Sigmoid colon (tissue), 7 donors: ENCODE results near the gene CEMP1. TPM values are rescaled to one million over a fixed set of nuclear protein-coding genes. Genes with fewer than 3 reads are reported as not detected.

Source experiments
- DNase-seq: peaks from one replicate; pipeline ENCODE4 v3.0.0-alpha.2; 2019
- H3K27ac ChIP-seq, 4 donors: fragments of 200-600 bp; sonication (generic); one replicate each; pipeline ENCODE4 v1.5.1; 2016 to 2019; ENCODE audit warnings: mild to moderate bottlenecking in 1 of 4
- H3K27me3 ChIP-seq, 3 donors: fragments of 200-600 bp; sonication (generic); one replicate each; pipeline ENCODE4 v1.5.1; 2019; ENCODE audit warnings: mild to moderate bottlenecking in 1 of 3
- H3K36me3 ChIP-seq, 4 donors: fragments of 200-600 bp; sonication (generic); one replicate each; pipeline ENCODE4 v1.5.1; 2016 to 2019
- H3K4me1 ChIP-seq, 4 donors: fragments of 200-600 bp; sonication (generic); one replicate each; pipeline ENCODE4 v1.5.1; 2017 to 2019
- H3K4me3 ChIP-seq, 4 donors: fragments of 200-600 bp; sonication (generic); one replicate each; pipeline ENCODE4 v1.5.1; 2017 to 2019; ENCODE audit warnings: mild to moderate bottlenecking in 2 of 4, moderate library complexity in 1 of 4
- H3K9me3 ChIP-seq, 4 donors: fragments of 200-600 bp in 3 of 4; sonication (generic) in 3 of 4; one replicate each; pipeline versions ENCODE4 v1.5.1 to v1.6.1; 2013 to 2019
- EP300 ChIP-seq, 4 donors: sonication (generic); formaldehyde crosslinking; IDR thresholded peaks; one replicate each; pipeline ENCODE4 v1.6.1; 2017; ENCODE audit warnings: antibody characterized with exemption in 4 of 4
- POLR2A ChIP-seq, 2 donors: fragments of 450-650 bp; IDR thresholded peaks; one replicate each; pipeline ENCODE4 v1.6.1; 2016; ENCODE audit warnings: antibody characterized with exemption in 2 of 2, mild to moderate bottlenecking in 2 of 2, moderate library complexity in 2 of 2
- POLR2AphosphoS5 ChIP-seq, 4 donors: sonication (generic); formaldehyde crosslinking; IDR thresholded peaks; one replicate each; pipeline ENCODE4 v1.6.1; 2017; ENCODE audit warnings: antibody characterized with exemption in 4 of 4
- WGBS, 2 donors: extraction: QIAGEN DNeasy Blood & Tissue Kit; methylation state at CpG; one replicate each; pipeline ENCODE4 v1.1.7; 2013; 5-methylcytosine and 5-hydroxymethylcytosine counted together
- intact Hi-C: fragments of 100-400 bp; cut with DNase I; formaldehyde crosslinking; loops from one replicate; pipeline ENCODE4 v1.15.1; 2023
- polyA plus RNA-seq, 3 donors: library from polyadenylated mRNA; stranded (reverse); fragments of 200-250 nt; gene quantifications; one replicate each; pipeline ENCODE4 v1.2.3, GENCODE V29; 2013
- total RNA-seq, 4 donors: library from RNA; depleted of rRNA; stranded (reverse); fragments of >200 nt; gene quantifications; one replicate each; pipeline ENCODE4 v1.1.0, GENCODE V29; 2016
- TF ChIP-seq, protein P1 (sequence below), 4 experiments: fragments of 450-650 bp in 3 of 4; fragments of 200-600 bp in 1 of 4; IDR thresholded peaks; one replicate each; pipeline ENCODE4 v1.5.1; 2016 to 2019; ENCODE audit warnings: antibody characterized with exemption in 4 of 4, mild to moderate bottlenecking in 3 of 4, moderate library complexity in 2 of 4
- donor health status: healthy with polysubstance abuse.
- donor health status: Bipolar disorder and iron deficiency.
- donor health status: healthy.

Gene CEMP1
- total and polyA plus RNA-seq, 7 donors, result 0.90 to 1.2 TPM; not detected in 5

- Histone ChIP-seq H3K4me1 (peaks cover 0 to 37% (median 15%) of the 10 kb centered on the region in 4 donors), H3K4me3 (peak overlapping the region; percentile 69 to 80 (median 72)), H3K9me3 (no peaks in the 10 kb centered on the region), H3K27ac (peak overlapping the region; percentile 97 to 98 (median 98)), H3K27me3 (no peaks in the 10 kb centered on the region), H3K36me3 (peaks cover 0 to 21% (median 15%) of the 10 kb centered on the region in 4 donors)
- intact Hi-C loops, result loop anchor here (5.0 kb wide), 1 partner anchor 245 kb away; the partner anchor contains the start of gene ELOB
- 1% methylated on average over 37 of the region's 37 CpGs for WGBS, 2 donors
- peak; percentile 92 for DNase-seq
- TF ChIP-seq POLR2A (IDR thresholded peaks at IDR 0.05) (peak in 1 of 2 donors; percentile 6), POLR2AphosphoS5 (IDR thresholded peaks at IDR 0.05) (peak in 3 of 4 donors; percentile 25 to 60 (median 42))
- TF ChIP-seq, protein P1, sequence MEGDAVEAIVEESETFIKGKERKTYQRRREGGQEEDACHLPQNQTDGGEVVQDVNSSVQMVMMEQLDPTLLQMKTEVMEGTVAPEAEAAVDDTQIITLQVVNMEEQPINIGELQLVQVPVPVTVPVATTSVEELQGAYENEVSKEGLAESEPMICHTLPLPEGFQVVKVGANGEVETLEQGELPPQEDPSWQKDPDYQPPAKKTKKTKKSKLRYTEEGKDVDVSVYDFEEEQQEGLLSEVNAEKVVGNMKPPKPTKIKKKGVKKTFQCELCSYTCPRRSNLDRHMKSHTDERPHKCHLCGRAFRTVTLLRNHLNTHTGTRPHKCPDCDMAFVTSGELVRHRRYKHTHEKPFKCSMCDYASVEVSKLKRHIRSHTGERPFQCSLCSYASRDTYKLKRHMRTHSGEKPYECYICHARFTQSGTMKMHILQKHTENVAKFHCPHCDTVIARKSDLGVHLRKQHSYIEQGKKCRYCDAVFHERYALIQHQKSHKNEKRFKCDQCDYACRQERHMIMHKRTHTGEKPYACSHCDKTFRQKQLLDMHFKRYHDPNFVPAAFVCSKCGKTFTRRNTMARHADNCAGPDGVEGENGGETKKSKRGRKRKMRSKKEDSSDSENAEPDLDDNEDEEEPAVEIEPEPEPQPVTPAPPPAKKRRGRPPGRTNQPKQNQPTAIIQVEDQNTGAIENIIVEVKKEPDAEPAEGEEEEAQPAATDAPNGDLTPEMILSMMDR (IDR thresholded peaks at IDR 0.05), result no peak
Observed at GRCh38 chr16:2532494-2533141, 1.4 kb upstream of the CEMP1 start.

DNA sequence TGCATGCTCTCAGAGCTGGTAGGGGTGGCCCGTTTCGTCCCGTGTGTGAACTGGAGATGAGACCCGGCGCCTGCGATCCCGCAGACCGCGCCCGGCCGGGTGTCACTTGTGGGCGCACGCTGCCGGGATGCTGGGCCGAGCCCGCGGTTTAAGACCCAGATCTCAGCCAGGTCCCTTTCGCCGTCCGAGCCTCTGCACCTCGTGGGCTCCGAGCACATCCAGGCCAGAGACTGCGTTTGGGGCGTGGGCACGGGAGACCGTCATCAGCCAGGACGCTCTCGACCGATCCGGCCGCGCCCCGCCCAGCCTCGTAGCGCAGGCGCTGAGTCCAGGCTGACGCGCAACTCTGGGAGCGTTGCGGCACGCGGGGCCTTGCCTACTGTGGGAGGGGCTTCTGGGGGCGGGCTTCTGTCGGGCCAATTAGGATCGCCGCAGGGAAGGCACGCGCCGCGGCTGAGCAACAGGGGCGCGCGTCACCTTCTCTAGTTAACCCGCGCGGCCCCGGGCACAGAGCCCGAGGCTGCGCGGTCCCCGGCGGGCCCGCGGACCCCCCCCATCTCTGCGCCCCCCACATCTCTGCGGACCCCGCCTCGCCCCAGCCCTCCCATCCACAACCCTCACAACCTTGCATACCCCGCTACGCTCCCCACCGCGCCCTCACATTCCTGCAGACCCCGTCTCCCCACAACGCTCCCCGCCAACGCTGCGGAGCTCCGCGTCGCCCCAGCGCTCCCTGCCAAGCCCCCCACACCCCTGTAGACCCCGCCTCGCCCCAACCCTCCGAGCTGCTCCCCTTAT is 687 bp upstream of the CEMP1 start:
- TF ChIP-seq POLR2A (IDR thresholded peaks at IDR 0.05) (peak; percentile 51 to 63), EP300 (IDR thresholded peaks at IDR 0.05) (peak in 1 of 4 donors; percentile 75), POLR2AphosphoS5 (IDR thresholded peaks at IDR 0.05) (peak; percentile 86 to 96 (median 90))
- TF ChIP-seq, protein P1 (IDR thresholded peaks at IDR 0.05), result no peak
- Histone ChIP-seq H3K27ac (peak overlapping the region; percentile 97 to 98 (median 98)), H3K36me3 (peaks cover 0 to 28% (median 17%) of the 10 kb centered on the region in 4 donors), H3K27me3 (no peaks in the 10 kb centered on the region), H3K4me3 (peak overlapping the region; percentile 69 to 80 (median 72)), H3K4me1 (peaks cover 0 to 33% (median 13%) of the 10 kb centered on the region in 4 donors), H3K9me3 (no peaks in the 10 kb centered on the region)
- intact Hi-C loops, result loop anchor here (5.0 kb wide), 1 partner anchor 245 kb away; the partner anchor contains the start of gene ELOB
- DNase-seq, result peak; percentile 100
- WGBS, 2 donors, result 0 to 1% methylated on average over 84 of the region's 84 CpGs

GRCh38 chr16:2530629-2531318 is 434 bp downstream of the CEMP1 start:
- intact Hi-C loops, result loop anchor here (5.0 kb wide), 1 partner anchor 247 kb away; the partner anchor contains the start of gene ELOB
- Histone ChIP-seq H3K27me3 (no peaks in the 10 kb centered on the region), H3K36me3 (peaks cover 0 to 39% (median 22%) of the 10 kb centered on the region in 4 donors), H3K4me3 (no peak overlapping the region), H3K4me1 (peaks cover 0 to 22% (median 8%) of the 10 kb centered on the region in 4 donors), H3K27ac (peak overlapping the region; percentile 97 to 98 (median 98)), H3K9me3 (no peaks in the 10 kb centered on the region)
- TF ChIP-seq EP300 (IDR thresholded peaks at IDR 0.05) (no peak), POLR2AphosphoS5 (IDR thresholded peaks at IDR 0.05) (no peak), POLR2A (IDR thresholded peaks at IDR 0.05) (no peak)
- TF ChIP-seq, protein P1 (IDR thresholded peaks at IDR 0.05), result no peak
- DNase-seq, result no peak
- WGBS, 2 donors, result 79 to 89% methylated on average over 14 of the region's 14 CpGs

- intact Hi-C loops, result loop anchor here (5.0 kb wide), 1 partner anchor 247 kb away; the partner anchor contains the start of gene ELOB
- no peaks in the 10 kb centered on the region for H3K27me3 ChIP-seq
- H3K4me1 ChIP-seq, result peaks cover 0 to 21% (median 8%) of the 10 kb centered on the region in 4 donors
- no peak overlapping the region for H3K4me3 ChIP-seq
- H3K9me3 ChIP-seq, result no peaks in the 10 kb centered on the region
- TF ChIP-seq POLR2AphosphoS5 (IDR thresholded peaks at IDR 0.05) (no peak), EP300 (IDR thresholded peaks at IDR 0.05) (no peak), POLR2A (IDR thresholded peaks at IDR 0.05) (no peak)
- TF ChIP-seq, protein P1 (IDR thresholded peaks at IDR 0.05), result no peak
- DNase-seq, result no peak
- peaks cover 0 to 46% (median 25%) of the 10 kb centered on the region in 4 donors for H3K36me3 ChIP-seq
- H3K27ac ChIP-seq, result peak overlapping the region in 1 of 4 donors; percentile 98
- WGBS, 2 donors, result 83 to 91% methylated on average over 15 of the region's 15 CpGs
Observed at GRCh38 chr16:2529961-2530628, 1.1 kb downstream of the CEMP1 start.
